Loucy (cell line): ENCODE measurements around the gene PTPRN2.

Experiments
- H2AFZ ChIP-seq: fragments of 200-600 bp; sonication (generic); 2 replicates; pipeline ENCODE4 v1.6.0; 2016; ENCODE audit warnings: antibody characterized with exemption, mild to moderate bottlenecking, low read length, moderate library complexity
- H3F3A ChIP-seq: fragments of 200-600 bp; 2 replicates; pipeline ENCODE4 v1.6.0; 2016; ENCODE audit warnings: antibody characterized with exemption, low read depth, mild to moderate bottlenecking
- H3K27me3 ChIP-seq: fragments of 200-600 bp; sonication (generic); 2 replicates; pipeline ENCODE4 v1.6.1; 2014; ENCODE audit warnings: low read length, mild to moderate bottlenecking; ENCODE audit not compliant: insufficient read depth, poor library complexity, severe bottlenecking
- H3K36me3 ChIP-seq: fragments of 200-600 bp; sonication (generic); 2 replicates; pipeline ENCODE4 v1.6.1; 2016; ENCODE audit warnings: low read length; ENCODE audit not compliant: insufficient read depth
- H3K4me1 ChIP-seq: fragments of 200-600 bp; sonication (generic); 2 replicates; pipeline ENCODE4 v1.5.1; 2014; ENCODE audit warnings: low read length, mild to moderate bottlenecking; ENCODE audit not compliant: insufficient read depth, poor library complexity, severe bottlenecking
- H3K4me2 ChIP-seq: fragments of 200-600 bp; sonication (generic); 2 replicates; pipeline ENCODE4 v1.6.0; 2014; ENCODE audit warnings: antibody characterized with exemption, low read length, low read depth, mild to moderate bottlenecking; ENCODE audit not compliant: poor library complexity, severe bottlenecking
- H3K4me3 ChIP-seq: fragments of 200-600 bp; sonication (generic); 2 replicates; pipeline ENCODE4 v1.5.1; 2014; ENCODE audit warnings: low read length, mild to moderate bottlenecking, mixed read lengths; ENCODE audit not compliant: poor library complexity, severe bottlenecking
- H3K79me2 ChIP-seq: fragments of 200-600 bp; sonication (generic); 2 replicates; pipeline ENCODE4 v1.6.1; 2014; ENCODE audit warnings: low read length; ENCODE audit not compliant: insufficient read depth
- H3K9ac ChIP-seq: fragments of 200-600 bp; sonication (generic); 2 replicates; pipeline ENCODE4 v1.6.0; 2014; ENCODE audit warnings: mild to moderate bottlenecking, low read depth, low read length, moderate library complexity; ENCODE audit not compliant: poor library complexity, severe bottlenecking
- H3K9me2 ChIP-seq: fragments of 200-600 bp; sonication (generic); replicated peaks from 2 replicates; pipeline ENCODE4 v1.6.1; 2016; ENCODE audit warnings: low read depth, low read length, mixed read lengths
- H3K9me3 ChIP-seq: fragments of 200-600 bp; sonication (generic); 2 replicates; pipeline ENCODE4 v1.6.1; 2014; ENCODE audit warnings: mild to moderate bottlenecking, antibody characterized with exemption, low read length, low read depth; ENCODE audit not compliant: insufficient read depth
- H4K20me1 ChIP-seq: fragments of 200-600 bp; sonication (generic); 2 replicates; pipeline ENCODE4 v1.6.0; 2014; ENCODE audit warnings: antibody characterized with exemption, low read length, mild to moderate bottlenecking; ENCODE audit not compliant: insufficient read depth, poor library complexity, severe bottlenecking
- CTCF ChIP-seq: fragments of 200-600 bp; sonication (generic); conservative IDR thresholded peaks from 2 replicates; pipeline ENCODE4 v1.5.1; 2014; ENCODE audit warnings: mild to moderate bottlenecking, antibody characterized with exemption, low read length
- EZH2phosphoT487 ChIP-seq: fragments of 200-600 bp; IDR thresholded peaks from 2 replicates; pipeline ENCODE4 v1.6.1; 2018; ENCODE audit warnings: antibody characterized with exemption, mild to moderate bottlenecking, moderate library complexity, borderline replicate concordance

The PTPRN2 gene

GRCh38 chr7:158414486-158414961 lies 173.1 kb downstream of the PTPRN2 start:
- Histone ChIP-seq H3K36me3 (no peaks in the 10 kb centered on the region), H4K20me1 (no peaks in the 10 kb centered on the region), H2AFZ (no peak overlapping the region), H3K27me3 (no peaks in the 10 kb centered on the region), H3K79me2 (no peaks in the 10 kb centered on the region), H3K4me1 (no peaks in the 10 kb centered on the region), H3K4me2 (no peak overlapping the region), H3K9me3 (peaks cover 24% of the 10 kb centered on the region; the same call in 1 of the 2 replicates), H3K9ac (no peak overlapping the region), H3F3A (no peaks in the 10 kb centered on the region), H3K9me2 (no peaks in the 10 kb centered on the region), H3K4me3 (no peak overlapping the region)
- TF ChIP-seq EZH2phosphoT487: no peak
- no peak for TF ChIP-seq CTCF

DNA sequence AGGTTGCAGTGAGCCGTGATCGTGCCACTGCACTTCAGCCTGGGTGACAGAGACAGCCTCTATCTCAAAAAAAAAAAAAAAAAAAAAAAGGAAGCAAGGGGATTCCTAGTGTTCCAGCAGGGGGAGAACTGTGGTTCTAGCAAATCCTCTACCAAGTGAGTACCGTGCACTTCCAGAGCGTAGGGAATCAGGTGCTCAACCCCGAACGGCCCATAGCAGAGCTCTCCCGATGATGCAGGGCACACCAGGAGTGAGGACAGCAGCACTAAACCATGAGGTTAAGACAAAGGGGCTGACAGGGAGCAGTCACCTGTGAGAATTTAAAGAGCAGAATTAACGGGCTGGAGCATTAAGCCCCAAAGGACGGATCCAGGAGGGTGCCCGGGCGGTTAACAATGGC lies 173.6 kb downstream of the PTPRN2 start:
- Histone ChIP-seq H3K4me2 (no peak overlapping the region), H3K27me3 (no peaks in the 10 kb centered on the region), H3K79me2 (no peaks in the 10 kb centered on the region), H3F3A (no peaks in the 10 kb centered on the region), H3K9ac (no peak overlapping the region), H3K4me1 (no peaks in the 10 kb centered on the region), H2AFZ (no peak overlapping the region), H3K36me3 (no peaks in the 10 kb centered on the region), H4K20me1 (no peaks in the 10 kb centered on the region), H3K4me3 (no peak overlapping the region), H3K9me2 (no peaks in the 10 kb centered on the region), H3K9me3 (peaks cover 22% of the 10 kb centered on the region; the same call in 1 of the 2 replicates)
- TF ChIP-seq CTCF: no peak
- no peak for TF ChIP-seq EZH2phosphoT487

GRCh38 chr7:158411232-158411950 lies 176.2 kb downstream of the PTPRN2 start:
- no peaks in the 10 kb centered on the region for H3K27me3 ChIP-seq
- peaks cover 17% of the 10 kb centered on the region; the same call in 1 of the 2 replicates for H3K9me3 ChIP-seq

More at GRCh38 chr7:158411232-158411950, 176.2 kb downstream of the PTPRN2 start:
- no peaks in the 10 kb centered on the region for H3F3A ChIP-seq
- no peak overlapping the region for H3K4me2 ChIP-seq
- H3K36me3 ChIP-seq: no peaks in the 10 kb centered on the region
- H3K4me1 ChIP-seq: no peaks in the 10 kb centered on the region
- H3K9me2 ChIP-seq: no peaks in the 10 kb centered on the region
- TF ChIP-seq EZH2phosphoT487 (no peak), CTCF (no peak)
- H3K79me2 ChIP-seq: no peaks in the 10 kb centered on the region
- no peak overlapping the region for H3K4me3 ChIP-seq
- no peak overlapping the region for H3K9ac ChIP-seq
- H2AFZ ChIP-seq: no peak overlapping the region
- no peaks in the 10 kb centered on the region for H4K20me1 ChIP-seq
